DND-41 (cell line): ENCODE measurements around the gene JMJD8.
A peak's percentile ranks its signal among the peaks of the same experiment; 100 is the strongest.

Experiments used
- CTCF ChIP-seq: IDR thresholded peaks from 2 replicates; pipeline ENCODE4 v1.5.1; 2012; ENCODE audit warnings: borderline replicate concordance, low read length, moderate library complexity, mild to moderate bottlenecking; ENCODE audit not compliant: poor library complexity, severe bottlenecking; ENCODE audit errors: extremely low read depth
- EZH2 ChIP-seq: IDR thresholded peaks from 3 replicates; pipeline ENCODE4 v1.6.1; 2012; ENCODE audit warnings: borderline replicate concordance, low read depth, mild to moderate bottlenecking, moderate library complexity, low read length, inconsistent platforms; ENCODE audit not compliant: severe bottlenecking

DNA sequence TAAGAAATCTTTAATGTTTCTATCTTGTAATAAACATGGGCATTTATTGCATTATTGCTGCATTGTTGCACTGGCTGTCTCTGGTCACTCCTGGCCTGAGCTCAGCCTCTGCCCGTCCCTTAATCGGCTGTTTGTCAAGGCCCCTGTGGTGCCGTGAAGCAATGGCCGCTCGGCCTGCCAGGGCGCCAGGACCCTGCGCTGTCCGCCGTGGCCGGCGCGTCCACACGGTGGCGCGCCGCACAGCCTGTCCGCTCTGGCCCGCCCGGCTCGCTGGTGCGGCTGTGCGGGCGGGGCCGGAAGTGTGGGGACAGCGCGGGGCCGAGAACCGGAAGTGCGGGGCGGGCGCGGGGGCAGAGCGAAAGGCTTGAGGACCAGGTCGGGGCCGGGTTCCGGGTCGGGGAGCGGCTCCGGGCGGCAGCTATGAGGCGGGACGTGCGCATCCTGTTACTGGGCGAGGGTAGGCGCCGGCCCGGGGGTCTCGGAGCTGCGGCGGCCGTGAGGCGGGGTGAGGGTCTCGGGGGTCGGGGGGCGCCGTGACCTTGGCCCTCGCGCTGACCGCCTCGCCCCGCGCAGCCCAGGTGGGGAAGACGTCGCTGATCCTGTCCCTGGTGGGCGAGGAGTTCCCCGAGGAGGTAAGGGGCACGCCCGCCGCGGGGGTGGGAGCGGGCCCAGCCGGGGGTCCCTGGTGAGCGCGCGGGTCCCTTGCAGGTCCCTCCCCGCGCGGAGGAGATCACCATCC lies 16.2 kb downstream of the JMJD8 start, which contains the start of gene RHOT2:
- TF ChIP-seq CTCF (peak; percentile 96), EZH2 (no peak)
